Stimulated activated CD8-positive, alpha-beta memory T cell treated with anti-CD3 and anti-CD28 coated beads, Interleukin-2, amount 100 ng/mL, for 48 hours (primary cell): ENCODE measurements around the gene PRLR.
"Not testable (repeated sequence)": the region's sequence is repeated elsewhere in the genome, so short reads cannot be mapped to it uniquely, and the experiment has no call there.

Experiments
- DNase-seq, 2 donors: peaks; one replicate each; pipeline ENCODE4 v3.0.0-alpha.2; 2020; ENCODE audit warnings: low read depth in 2 of 2

The PRLR gene

GRCh38 chr5:35127006-35127405 is 103.3 kb downstream of the PRLR start:
- DNase-seq, result no peak

GRCh38 chr5:35125746-35126145 is 104.5 kb downstream of the PRLR start:
- DNase-seq, result no peak

DNA sequence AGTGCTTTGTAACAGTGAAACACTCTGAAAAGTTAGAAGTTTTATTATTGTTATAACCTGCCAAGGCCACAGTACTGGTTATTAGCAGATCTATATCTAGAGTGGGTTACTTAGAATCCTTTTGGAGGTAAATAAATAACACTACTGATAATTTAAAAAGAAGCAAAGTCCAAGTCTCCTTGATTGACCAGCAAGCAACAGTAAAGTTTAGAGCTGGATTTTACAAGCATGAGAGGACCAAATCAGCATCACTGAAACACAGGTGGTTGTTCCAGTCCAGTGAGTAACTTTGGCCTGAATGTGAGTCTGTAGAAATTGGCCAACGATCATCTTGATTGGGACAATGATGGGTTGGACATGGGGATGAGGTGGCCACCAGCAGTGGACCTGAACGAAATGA is 105.4 kb downstream of the PRLR start:
- no peak for DNase-seq

DNA sequence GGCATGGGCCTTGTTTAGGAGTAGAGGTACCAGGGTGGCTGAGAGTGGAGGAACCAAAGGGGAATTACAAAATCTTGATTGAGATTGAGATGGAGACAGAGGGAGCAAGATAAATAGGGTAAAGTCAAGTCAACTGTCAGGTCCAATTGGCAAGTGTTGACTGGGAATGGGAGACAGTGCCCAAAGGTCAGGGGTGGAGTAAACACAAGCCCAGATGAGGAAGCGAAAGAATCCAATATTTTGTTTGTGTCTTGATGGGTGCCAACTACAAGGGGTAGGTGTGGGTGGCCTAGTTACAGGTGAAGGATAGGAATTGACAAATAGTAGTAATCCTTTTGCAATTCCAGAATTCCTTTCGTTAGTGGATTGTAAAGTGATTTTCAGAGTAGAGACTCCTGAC is 107.5 kb downstream of the PRLR start:
- DNase-seq, result no peak

- DNase-seq, result no peak
These were observed 109.6 kb downstream of the PRLR start for GRCh38 chr5:35120715-35121114.

DNA sequence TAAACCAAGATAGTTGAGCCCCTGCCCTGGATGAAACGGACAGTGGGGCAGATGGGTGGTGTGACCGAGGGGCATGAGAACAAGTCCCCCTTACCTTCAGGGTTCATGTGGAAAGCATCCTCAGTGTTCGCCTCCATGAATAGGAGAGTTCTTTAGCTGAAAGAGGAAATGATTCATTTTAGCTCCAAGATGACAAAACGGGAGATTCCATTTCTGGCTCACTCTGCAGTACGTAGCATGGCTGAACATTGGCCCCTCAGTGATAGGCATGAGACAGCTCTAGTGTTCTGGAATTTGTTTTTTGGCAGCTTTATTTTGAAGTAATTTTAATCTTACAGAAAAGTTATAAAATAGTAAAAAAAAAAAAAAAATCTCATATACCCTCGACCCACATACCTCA is 112.3 kb downstream of the PRLR start:
- no peak for DNase-seq

- DNase-seq, result no peak
These were observed 114.4 kb downstream of the PRLR start for GRCh38 chr5:35115920-35116319.

GRCh38 chr5:35114698-35115097 is 115.6 kb downstream of the PRLR start:
- DNase-seq, result no peak

- no peak for DNase-seq
These were observed 118.0 kb downstream of the PRLR start for GRCh38 chr5:35112300-35112699.

DNA sequence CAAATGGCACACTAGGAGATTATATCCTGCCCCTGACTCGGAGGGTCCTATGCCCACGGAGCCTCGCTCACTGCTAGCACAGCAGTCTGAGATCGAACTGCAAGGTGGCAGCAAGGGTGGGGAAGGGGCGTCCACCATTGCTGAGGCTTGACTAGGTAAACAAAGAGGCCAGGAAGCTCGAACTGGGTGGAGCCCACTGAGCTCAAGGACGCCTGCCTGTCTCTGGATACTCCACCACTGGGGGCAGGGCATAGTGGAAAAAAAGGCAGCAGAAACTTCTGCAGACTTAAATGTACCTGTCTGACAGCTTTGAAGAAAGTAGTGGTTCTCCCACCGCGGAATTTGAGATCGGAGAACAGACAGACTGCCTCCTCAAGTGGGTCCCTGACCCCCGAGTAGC is 125.7 kb downstream of the PRLR start:
- not testable (repeated sequence) for DNase-seq

GRCh38 chr5:35103637-35104299 is 126.5 kb downstream of the PRLR start:
- no peak for DNase-seq

- not testable (repeated sequence) for DNase-seq
These were observed 128.6 kb downstream of the PRLR start for GRCh38 chr5:35101720-35102119.

DNA sequence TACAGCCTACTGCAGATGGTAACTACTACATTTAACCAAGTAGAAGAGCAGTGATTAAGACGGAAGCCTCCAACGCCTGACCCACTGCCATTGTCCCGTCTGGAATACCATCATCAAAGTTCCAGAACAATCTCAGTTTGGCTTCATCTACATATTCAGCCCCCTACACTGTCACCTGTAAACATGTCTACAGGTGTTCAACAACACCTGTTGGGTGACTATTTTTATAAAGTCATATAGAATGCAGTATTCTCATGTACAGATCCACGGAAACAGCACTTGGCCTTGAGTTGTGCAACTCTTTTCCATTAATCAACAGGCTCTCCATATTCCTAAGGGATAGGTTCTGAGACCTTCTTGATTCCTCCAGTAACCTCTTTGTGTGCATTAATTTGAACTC is 129.3 kb downstream of the PRLR start:
- no peak for DNase-seq

DNA sequence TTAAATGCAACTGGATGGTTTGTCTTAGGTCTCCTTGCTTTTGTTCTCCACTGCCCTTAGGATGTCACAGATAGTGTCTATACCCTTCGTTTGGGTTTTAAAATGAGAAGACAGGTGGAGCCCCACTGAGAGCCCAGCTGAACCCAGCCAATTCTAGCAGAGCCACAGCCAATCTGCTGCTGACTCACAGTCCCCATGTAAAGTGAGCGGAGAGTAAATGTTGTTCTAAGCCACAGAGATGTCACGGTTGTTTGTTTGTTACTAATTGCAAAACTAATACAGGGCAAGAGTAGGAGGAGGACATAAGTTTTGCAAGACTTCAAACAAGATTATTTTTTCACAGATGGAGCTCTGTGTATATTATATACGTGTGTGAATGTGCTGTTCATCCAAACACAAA is 132.1 kb downstream of the PRLR start:
- no peak for DNase-seq

GRCh38 chr5:35096932-35097331 is 133.4 kb downstream of the PRLR start:
- DNase-seq, result no peak

DNA sequence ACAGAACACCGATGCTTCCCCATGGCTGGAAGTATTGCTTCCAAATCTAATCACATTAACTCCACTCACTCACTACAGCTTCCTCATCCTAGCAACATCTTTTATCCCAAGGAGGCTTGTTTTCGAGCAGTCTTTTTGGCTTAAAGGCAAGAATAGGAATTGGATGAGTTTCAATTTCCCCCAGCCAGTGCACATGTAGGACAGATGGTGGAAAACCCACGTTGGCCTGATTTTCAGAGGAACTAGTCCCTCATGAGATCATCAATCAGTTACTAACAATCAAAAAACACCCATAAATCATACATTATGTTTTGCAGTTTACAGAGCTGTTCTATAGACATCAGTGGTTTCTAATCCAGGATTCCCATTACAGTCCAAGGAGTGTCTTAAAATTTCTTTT is 134.1 kb downstream of the PRLR start:
- no peak for DNase-seq

DNA sequence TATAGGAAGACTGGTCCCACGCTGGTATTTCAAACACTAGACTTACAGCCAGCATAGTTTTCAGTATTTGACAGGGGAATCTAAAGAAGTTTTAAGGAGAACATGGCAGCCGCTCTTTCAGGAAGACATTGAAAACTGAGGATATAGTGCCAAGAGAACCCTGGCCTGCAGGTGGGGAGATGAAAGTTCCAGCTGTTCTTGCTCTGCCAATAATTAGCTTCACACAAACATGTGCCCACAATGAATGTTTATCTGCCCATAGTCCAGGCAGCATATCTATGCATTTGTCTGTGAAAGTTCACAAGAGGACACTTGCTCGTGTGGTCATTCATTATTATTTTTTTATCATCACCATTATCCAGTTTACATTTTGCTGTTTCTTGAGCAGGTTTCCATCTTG is 134.9 kb downstream of the PRLR start:
- no peak for DNase-seq

DNA sequence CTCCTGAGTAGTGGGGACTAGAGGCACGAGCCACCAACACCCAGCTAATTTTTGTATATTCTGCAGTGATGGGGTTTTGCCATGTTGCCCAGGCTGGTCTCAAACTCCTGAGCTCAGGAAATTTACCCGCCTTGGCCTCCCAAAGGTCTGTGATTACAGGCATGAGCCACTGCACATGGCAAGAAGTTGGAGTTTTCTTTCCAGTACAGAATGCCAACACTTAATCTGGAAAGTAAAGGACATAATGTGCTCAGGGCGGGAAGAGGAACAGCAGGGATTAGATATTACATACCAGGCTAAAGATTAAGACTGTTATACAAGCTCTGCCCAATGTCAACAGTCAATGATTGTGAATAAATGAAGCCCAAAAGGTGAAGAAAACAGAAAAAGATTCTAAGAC is 135.3 kb downstream of the PRLR start:
- DNase-seq, result no peak

GRCh38 chr5:35092703-35093102 is 137.6 kb downstream of the PRLR start:
- DNase-seq, result no peak

DNA sequence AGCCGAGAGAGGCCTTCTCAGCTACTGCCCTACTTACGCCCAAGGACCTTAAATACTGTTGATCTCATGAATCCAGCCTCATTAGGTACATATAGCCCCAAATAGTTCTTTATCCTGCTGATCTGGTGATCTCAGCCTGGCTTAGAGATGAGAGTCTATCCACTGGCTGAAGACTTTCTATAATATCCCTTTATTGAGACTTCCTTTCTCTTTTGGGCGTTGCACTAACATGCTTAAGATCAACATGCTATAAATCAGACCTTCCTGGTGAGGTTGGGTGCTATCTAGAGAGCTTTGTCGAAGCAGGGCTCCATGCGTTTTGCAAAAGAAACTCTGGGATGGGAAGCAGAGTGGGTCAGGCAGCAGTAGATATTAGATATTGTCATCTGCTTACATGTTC is 138.6 kb downstream of the PRLR start:
- DNase-seq, result no peak

DNA sequence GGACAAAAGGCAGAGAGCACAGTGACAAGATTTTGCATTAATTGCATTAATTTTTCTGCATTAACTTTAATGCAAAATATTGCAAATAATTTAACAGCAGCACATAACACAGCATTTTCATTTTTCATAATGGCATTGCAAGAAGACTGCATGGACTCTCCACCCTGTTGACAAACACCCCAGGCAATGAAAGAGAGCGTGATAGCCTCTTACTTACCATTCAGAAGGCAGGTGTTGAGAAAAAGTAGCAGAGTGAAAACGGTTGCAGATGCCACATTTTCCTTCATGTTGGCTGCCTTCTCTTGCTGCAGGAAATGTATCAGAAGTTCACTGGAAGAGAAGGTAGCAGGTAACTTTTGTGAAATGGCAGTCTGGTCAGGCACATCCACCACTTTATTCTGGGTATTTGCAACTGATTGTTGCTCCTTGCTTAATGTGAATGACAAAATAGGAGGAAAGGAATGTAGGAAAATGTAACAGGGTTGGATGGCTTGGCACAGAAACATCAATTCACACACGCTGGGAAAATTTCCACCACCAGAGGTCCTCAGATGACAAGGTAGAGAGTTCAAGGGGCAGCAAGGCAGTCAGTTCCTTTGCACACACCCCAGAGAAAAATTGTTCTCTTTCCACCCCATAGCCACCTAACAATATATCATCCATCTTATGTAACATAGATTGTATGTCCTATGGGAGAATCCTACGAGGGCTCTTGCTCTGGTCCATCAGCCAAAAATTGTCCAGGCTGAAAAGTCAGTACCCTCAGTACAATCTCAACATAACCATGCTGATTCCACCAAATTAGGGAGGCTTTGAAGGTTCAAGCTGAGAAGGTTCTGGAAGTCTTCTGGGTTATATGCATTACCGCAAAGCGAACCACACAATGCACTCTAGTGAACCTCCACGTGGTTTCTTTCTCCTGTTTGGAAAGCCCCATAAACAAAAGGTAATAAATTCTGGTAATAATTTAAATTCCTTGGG is 140.7 kb downstream of the PRLR start:
- peak in 1 of 2 donors; percentile 37 for DNase-seq

- DNase-seq, result no peak
These were observed 142.3 kb downstream of the PRLR start for GRCh38 chr5:35087991-35088390.

GRCh38 chr5:35083150-35083549 is 147.1 kb downstream of the PRLR start:
- no peak for DNase-seq
